CD14-positive monocyte (primary cell): ENCODE data around the gene RHOT1. TPM values are rescaled to one million over a fixed set of nuclear protein-coding genes. Genes with fewer than 3 reads are reported as not detected.

Source experiments
- DNase-seq, 3 donors: peaks; one replicate each; pipeline ENCODE4 v3.0.0-alpha.2; 2011 to 2022
- H2AFZ ChIP-seq: 2 replicates; pipeline ENCODE4 v1.6.0; 2012; ENCODE audit warnings: mild to moderate bottlenecking, low read depth, low read length, inconsistent platforms; ENCODE audit not compliant: insufficient read depth, poor library complexity, severe bottlenecking
- H3K27ac ChIP-seq, 2 donors: 1 replicate in 1 of 2; 2 replicates in 1 of 2; pipeline ENCODE4 v1.5.1; 2012 to 2013; ENCODE audit warnings: low read length in 2 of 2, control low read depth in 1 of 2, inconsistent platforms in 1 of 2, low read depth in 1 of 2, mild to moderate bottlenecking in 1 of 2
- H3K27me3 ChIP-seq, 2 donors: one replicate each; pipeline versions ENCODE4 v1.6.0 to v1.6.1; 2011 to 2013; ENCODE audit warnings: low read length in 2 of 2; ENCODE audit not compliant: control insufficient read depth in 2 of 2, insufficient read depth in 2 of 2
- H3K36me3 ChIP-seq, 2 donors: replicated peaks in 1 of 2; 1 replicate in 1 of 2; 2 replicates in 1 of 2; pipeline versions ENCODE4 v1.5.1 to v1.6.1; 2012 to 2013; ENCODE audit warnings: low read length in 2 of 2, control low read depth in 1 of 2, inconsistent platforms in 1 of 2, mild to moderate bottlenecking in 1 of 2; ENCODE audit not compliant: insufficient read depth in 2 of 2, control insufficient read depth in 1 of 2
- H3K4me1 ChIP-seq, 2 donors: 1 replicate in 1 of 2; 2 replicates in 1 of 2; pipeline versions ENCODE4 v1.5.1 to v1.6.1; 2012 to 2013; ENCODE audit warnings: low read length in 2 of 2, control low read depth in 1 of 2, inconsistent platforms in 1 of 2, mild to moderate bottlenecking in 1 of 2, moderate library complexity in 1 of 2; ENCODE audit not compliant: insufficient read depth in 2 of 2, control insufficient read depth in 1 of 2
- H3K4me2 ChIP-seq: replicated peaks from 2 replicates; pipeline ENCODE3; 2012; ENCODE audit warnings: low read length, moderate library complexity, mild to moderate bottlenecking; ENCODE audit not compliant: poor library complexity, severe bottlenecking; ENCODE audit errors: extremely low read depth
- H3K4me3 ChIP-seq, 3 experiments: fragments of 200-600 bp in 1 of 3; sonication (generic) in 1 of 3; replicated peaks in 1 of 3; 1 replicate in 2 of 3; 2 replicates in 1 of 3; pipeline ENCODE4 v1.5.1; 2011 to 2013; ENCODE audit warnings: low read length in 3 of 3, mild to moderate bottlenecking in 3 of 3, control low read depth in 2 of 3, low read depth in 2 of 3, inconsistent platforms in 1 of 3, moderate library complexity in 1 of 3
- H3K79me2 ChIP-seq: 2 replicates; pipeline ENCODE4 v1.6.0; 2012; ENCODE audit warnings: mild to moderate bottlenecking, control low read depth, inconsistent platforms, low read length, moderate library complexity; ENCODE audit not compliant: insufficient read depth
- H3K9ac ChIP-seq: 2 replicates; pipeline ENCODE4 v1.6.0; 2017; ENCODE audit warnings: low read length, mild to moderate bottlenecking; ENCODE audit not compliant: insufficient read depth, poor library complexity, severe bottlenecking
- H3K9me3 ChIP-seq, 2 donors: replicated peaks in 1 of 2; 1 replicate in 1 of 2; 2 replicates in 1 of 2; pipeline versions ENCODE4 v1.5.1 to v1.6.1; 2012 to 2013; ENCODE audit warnings: low read length in 2 of 2, control low read depth in 1 of 2; ENCODE audit not compliant: control insufficient read depth in 1 of 2, insufficient read depth in 1 of 2
- H4K20me1 ChIP-seq: 2 replicates; pipeline ENCODE4 v1.6.0; 2012; ENCODE audit warnings: mild to moderate bottlenecking, low read length, control low read depth, moderate library complexity; ENCODE audit not compliant: insufficient read depth
- H3K27ac Mint-ChIP-seq, 7 donors: one replicate each; pipeline ENCODE4 v1.8.0; 2020; ENCODE audit warnings: mild to moderate bottlenecking in 7 of 7, mixed read lengths in 7 of 7, moderate library complexity in 6 of 7, inconsistent platforms in 2 of 7
- H3K27me3 Mint-ChIP-seq, 3 donors: one replicate each; pipeline ENCODE4 v1.8.0; 2021 to 2022; ENCODE audit warnings: low read depth in 3 of 3, mild to moderate bottlenecking in 3 of 3, mixed read lengths in 3 of 3, moderate library complexity in 3 of 3, inconsistent platforms in 1 of 3
- H3K36me3 Mint-ChIP-seq, 2 donors: one replicate each; pipeline ENCODE4 v1.8.0; 2020; ENCODE audit warnings: mixed read lengths in 2 of 2, inconsistent platforms in 1 of 2, mild to moderate bottlenecking in 1 of 2
- H3K4me1 Mint-ChIP-seq: one replicate; pipeline ENCODE4 v1.8.0; 2020; ENCODE audit warnings: mild to moderate bottlenecking, mixed read lengths
- H3K4me3 Mint-ChIP-seq, 2 donors: one replicate each; pipeline ENCODE4 v1.8.0; 2020; ENCODE audit warnings: mild to moderate bottlenecking in 2 of 2, mixed read lengths in 2 of 2, moderate library complexity in 1 of 2
- H3K9me3 Mint-ChIP-seq, 7 donors: one replicate each; pipeline ENCODE4 v1.8.0; 2020 to 2022; ENCODE audit warnings: mixed read lengths in 7 of 7, mild to moderate bottlenecking in 6 of 7, moderate library complexity in 6 of 7, inconsistent platforms in 2 of 7
- CTCF ChIP-seq: fragments of 200-600 bp; IDR thresholded peaks from one replicate; pipeline ENCODE4 v1.8.0; 2022; ENCODE audit warnings: antibody characterized with exemption, mild to moderate bottlenecking
- WGBS: methylation state at CpG from one replicate; pipeline ENCODE4 v1.1.5; 2013; ENCODE audit warnings: missing lambda C conversion rate; ENCODE audit not compliant: insufficient coverage; 5-methylcytosine and 5-hydroxymethylcytosine counted together
- intact Hi-C, 2 donors: fragments of 100-400 bp; cut with micrococcal nuclease; formaldehyde crosslinking; loops; one replicate each; pipeline versions ENCODE4 v1.15.0 to v1.15.1; 2023
- polyA plus RNA-seq, 3 donors: library from polyadenylated mRNA; depleted of rRNA in 1 of 3; unstranded in 2 of 3; stranded (reverse) in 1 of 3; fragments of 300-500 nt in 2 of 3; fragments of >200 nt in 1 of 3; fragmentation: Illumina TruSeq in 2 of 3; gene quantifications; 1 replicate in 2 of 3; 2 replicates in 1 of 3; pipeline ENCODE4 v1.2.3, GENCODE V29; 2012 to 2021

The RHOT1 gene
- polyA plus RNA-seq, 3 donors = 45.9 to 60.5 (median 51.9) TPM

GRCh38 chr17:32227910-32228309 is 85.6 kb downstream of the RHOT1 start:
- no peak for TF ChIP-seq CTCF
- no peaks in the 10 kb centered on the region for H3K27me3 ChIP-seq
- no peaks in the 10 kb centered on the region for H3K9me3 Mint-ChIP-seq
- H3K4me3 Mint-ChIP-seq = no peak overlapping the region
- no peaks in the 10 kb centered on the region for H3K9me3 ChIP-seq
- no peak overlapping the region for H3K9ac ChIP-seq
- intact Hi-C loops = no loop called here
- H3K4me2 ChIP-seq = no peak overlapping the region
- H3K36me3 ChIP-seq = peaks cover 18 to 55% of the 10 kb centered on the region in 2 donors
- H3K36me3 Mint-ChIP-seq = peaks cover 35 to 58% of the 10 kb centered on the region in 2 donors
- no peak overlapping the region for H3K27ac ChIP-seq
- H3K79me2 ChIP-seq = no peaks in the 10 kb centered on the region
- 99% methylated on average over 9 of the region's 9 CpGs for WGBS
- H3K4me1 Mint-ChIP-seq = no peaks in the 10 kb centered on the region
- no peak for DNase-seq
- H4K20me1 ChIP-seq = no peaks in the 10 kb centered on the region
- no peak overlapping the region for H3K4me3 ChIP-seq
- no peak overlapping the region for H3K27ac Mint-ChIP-seq
- H2AFZ ChIP-seq = no peak overlapping the region
- no peaks in the 10 kb centered on the region for H3K4me1 ChIP-seq
- H3K27me3 Mint-ChIP-seq = no peaks in the 10 kb centered on the region

GRCh38 chr17:32235588-32235987 is 93.3 kb downstream of the RHOT1 start:
- no CpG with 5 or more reads among the region's 2 CpGs for WGBS
- Histone ChIP-seq H3K9ac (no peak overlapping the region), H3K79me2 (no peaks in the 10 kb centered on the region), H3K9me3 (no peaks in the 10 kb centered on the region), H4K20me1 (no peaks in the 10 kb centered on the region), H3K4me1 (peaks cover 7 to 8% of the 10 kb centered on the region in 2 donors), H2AFZ (no peak overlapping the region), H3K27me3 (no peaks in the 10 kb centered on the region), H3K27ac (no peak overlapping the region), H3K4me2 (no peak overlapping the region), H3K4me3 (no peak overlapping the region), H3K36me3 (no peaks in the 10 kb centered on the region)
- no peak overlapping the region for H3K4me3 Mint-ChIP-seq
- H3K4me1 Mint-ChIP-seq = peaks cover 13% of the 10 kb centered on the region
- peaks cover 0 to 2% (median 0%) of the 10 kb centered on the region in 3 donors for H3K27me3 Mint-ChIP-seq
- no peak for DNase-seq
- no peak overlapping the region for H3K27ac Mint-ChIP-seq
- TF ChIP-seq CTCF = no peak
- intact Hi-C loops = no loop called here
- H3K36me3 Mint-ChIP-seq = peaks cover 0 to 2% of the 10 kb centered on the region in 2 donors
- H3K9me3 Mint-ChIP-seq = no peaks in the 10 kb centered on the region
